HG03432 (cell line): ENCODE measurements around the gene SLC15A3.
A peak's percentile ranks its signal among the peaks of the same experiment; 100 is the strongest.
"Not testable (repeated sequence)": the region's sequence is repeated elsewhere in the genome, so short reads cannot be mapped to it uniquely, and the experiment has no call there.

ENCODE experiments used
- ATAC-seq: cut with Tn5 transposase; IDR thresholded peaks from one replicate; pipeline ENCODE4 v1.9.1; 2021; ENCODE audit warnings: mild to moderate bottlenecking, moderate library complexity; ENCODE audit not compliant: unreplicated experiment

Gene SLC15A3

GRCh38 chr11:60915248-60915914 lies 36.6 kb downstream of the SLC15A3 start:
- ATAC-seq, result peak; percentile 59

- peak; percentile 3 for ATAC-seq
Observed at GRCh38 chr11:60914633-60915247, 37.2 kb downstream of the SLC15A3 start.

GRCh38 chr11:60913793-60914632 lies 38.0 kb downstream of the SLC15A3 start, which contains the start of gene TMEM109:
Gene TMEM109, plus strand, starts transcription at chr11:60914158. Its CDS starts 5,536 bp downstream, at chr11:60919694.
- peak; percentile 48 for ATAC-seq

GRCh38 chr11:60912851-60913528 lies 39.0 kb downstream of the SLC15A3 start:
- ATAC-seq, result no peak

- no peak for ATAC-seq
Observed at GRCh38 chr11:60912223-60912850, 39.6 kb downstream of the SLC15A3 start.

GRCh38 chr11:60910711-60911380 lies 41.1 kb downstream of the SLC15A3 start:
- no peak for ATAC-seq

- peak; percentile 38 for ATAC-seq
Observed at GRCh38 chr11:60910281-60910687, 41.7 kb downstream of the SLC15A3 start.

- ATAC-seq, result not testable (repeated sequence)
Observed at GRCh38 chr11:60909680-60910280, 42.2 kb downstream of the SLC15A3 start.

GRCh38 chr11:60908803-60909202 lies 43.2 kb downstream of the SLC15A3 start:
- ATAC-seq, result no peak

- peak; percentile 80 for ATAC-seq
Observed at GRCh38 chr11:60906132-60906972, 45.6 kb downstream of the SLC15A3 start, which contains the start of gene PRPF19. Gene PRPF19, minus strand, starts transcription at chr11:60906585. Its CDS starts 203 bp downstream, at chr11:60906382.

- ATAC-seq, result no peak
Observed at GRCh38 chr11:60905551-60906113, 46.3 kb downstream of the SLC15A3 start.

- no peak for ATAC-seq
Observed at GRCh38 chr11:60905047-60905446, 46.9 kb downstream of the SLC15A3 start.

GRCh38 chr11:60902625-60903024 lies 49.4 kb downstream of the SLC15A3 start:
- ATAC-seq, result no peak

GRCh38 chr11:60900673-60901404 lies 51.1 kb downstream of the SLC15A3 start:
- no peak for ATAC-seq

GRCh38 chr11:60899977-60900376 lies 52.0 kb downstream of the SLC15A3 start:
- no peak for ATAC-seq

GRCh38 chr11:60899046-60899936 lies 52.7 kb downstream of the SLC15A3 start:
- ATAC-seq, result no peak

GRCh38 chr11:60897496-60897895 lies 54.5 kb downstream of the SLC15A3 start:
- no peak for ATAC-seq
